Erythroblast (primary cell): ENCODE measurements around the gene SNX25.

Source experiments
- GATA1 ChIP-seq: IDR thresholded peaks from 2 replicates; pipeline ENCODE4 v1.6.1; 2011; ENCODE audit warnings: low read depth, mild to moderate bottlenecking, control low read depth, low read length, moderate library complexity
- POLR2A ChIP-seq: IDR thresholded peaks from 2 replicates; pipeline ENCODE4 v1.6.1; 2011; ENCODE audit warnings: mild to moderate bottlenecking, low read length

- TF ChIP-seq POLR2A (no peak), GATA1 (no peak)
Measured at GRCh38 chr4:185304944-185305690, 95.7 kb downstream of the SNX25 start.
